GM23338 (cell line): ENCODE results near the gene SELENON. TPM values are rescaled to one million over a fixed set of nuclear protein-coding genes. Genes with fewer than 3 reads are reported as not detected.

ENCODE experiments used
- ATAC-seq: fragments of 200-7000 bp; cut with Tn5 transposase; 3 replicates; pipeline ENCODE4 v1.9.1; 2020
- DNase-seq: peaks from one replicate; pipeline ENCODE4 v3.0.0-alpha.2; 2015; ENCODE audit warnings: low spot score
- H2AFZ ChIP-seq: fragments of 200-600 bp; sonication (generic); 2 replicates; pipeline ENCODE4 v1.8.0; 2016; ENCODE audit warnings: antibody characterized with exemption, mild to moderate bottlenecking, moderate library complexity
- H3F3A ChIP-seq: fragments of 200-600 bp; sonication (generic); replicated peaks from 2 replicates; pipeline ENCODE4 v1.8.0; 2017; ENCODE audit warnings: antibody characterized with exemption, mixed run types, low read depth
- H3K27ac ChIP-seq: fragments of 200-600 bp; sonication (generic); 2 replicates; pipeline ENCODE4 v1.6.1; 2016; ENCODE audit warnings: low read depth
- H3K27me3 ChIP-seq: fragments of 200-600 bp; sonication (generic); 2 replicates; pipeline ENCODE4 v1.8.0; 2016; ENCODE audit warnings: mild to moderate bottlenecking, mixed run types, moderate library complexity; ENCODE audit not compliant: insufficient read depth
- H3K36me3 ChIP-seq: fragments of 200-600 bp; sonication (generic); 2 replicates; pipeline ENCODE4 v1.8.0; 2016; ENCODE audit warnings: mild to moderate bottlenecking; ENCODE audit not compliant: insufficient read depth
- H3K4me1 ChIP-seq: fragments of 200-600 bp; sonication (generic); 2 replicates; pipeline ENCODE4 v1.8.0; 2016; ENCODE audit warnings: mild to moderate bottlenecking, moderate library complexity; ENCODE audit not compliant: insufficient read depth
- H3K4me2 ChIP-seq: fragments of 200-600 bp; sonication (generic); 2 replicates; pipeline ENCODE4 v1.7.1; 2017; ENCODE audit warnings: mixed run types
- H3K4me3 ChIP-seq: fragments of 200-600 bp; sonication (generic); 2 replicates; pipeline ENCODE4 v1.6.1; 2016; ENCODE audit warnings: mixed run types
- H3K79me2 ChIP-seq: fragments of 200-600 bp; sonication (generic); replicated peaks from 2 replicates; pipeline ENCODE4 v1.8.0; 2017; ENCODE audit warnings: mild to moderate bottlenecking; ENCODE audit not compliant: insufficient read depth
- H3K9me2 ChIP-seq: fragments of 200-600 bp; sonication (generic); 2 replicates; pipeline ENCODE4 v1.8.0; 2017; ENCODE audit not compliant: insufficient read depth
- H4K20me1 ChIP-seq: fragments of 200-600 bp; sonication (generic); replicated peaks from 2 replicates; pipeline ENCODE4 v1.8.0; 2017; ENCODE audit warnings: mild to moderate bottlenecking; ENCODE audit not compliant: insufficient read depth
- H3K27ac Mint-ChIP-seq: 2 replicates; pipeline ENCODE4 v1.8.0; 2020; ENCODE audit warnings: inconsistent platforms, mild to moderate bottlenecking, moderate library complexity, mixed read lengths
- H3K27me3 Mint-ChIP-seq: 3 replicates; pipeline ENCODE4 v1.8.0; 2022; ENCODE audit warnings: low read depth, mild to moderate bottlenecking, moderate library complexity, mixed read lengths, inconsistent platforms; ENCODE audit not compliant: insufficient read depth, poor library complexity
- H3K36me3 Mint-ChIP-seq: 3 replicates; pipeline ENCODE4 v1.8.0; 2021; ENCODE audit warnings: low read depth, mild to moderate bottlenecking, inconsistent platforms, moderate library complexity, mixed read lengths
- H3K4me1 Mint-ChIP-seq: 3 replicates; pipeline ENCODE4 v1.8.0; 2020; ENCODE audit warnings: mild to moderate bottlenecking, inconsistent platforms, mixed read lengths
- H3K4me3 Mint-ChIP-seq: 3 replicates; pipeline ENCODE4 v1.8.0; 2021; ENCODE audit warnings: moderate library complexity, mild to moderate bottlenecking, inconsistent platforms, mixed read lengths
- H3K9me3 Mint-ChIP-seq: 3 replicates; pipeline ENCODE4 v1.8.0; 2020; ENCODE audit warnings: moderate library complexity, mild to moderate bottlenecking, inconsistent platforms, mixed read lengths
- EZH2phosphoT487 ChIP-seq: fragments of 200-600 bp; sonication (generic); IDR thresholded peaks from one replicate; pipeline ENCODE4 v1.8.1; 2018; ENCODE audit warnings: antibody characterized with exemption; ENCODE audit not compliant: unreplicated experiment
- POLR2AphosphoS5 ChIP-seq: IDR thresholded peaks from 2 replicates; pipeline ENCODE4 v1.6.1; 2016; ENCODE audit warnings: antibody characterized with exemption, low read depth
- STAT1 ChIP-seq: IDR thresholded peaks from one replicate; pipeline ENCODE4 v1.6.1; 2016; ENCODE audit warnings: antibody characterized with exemption; ENCODE audit not compliant: unreplicated experiment
- ZNF114 ChIP-seq: fragments of 250-450 bp; sonication (Bioruptor Pico); IDR thresholded peaks from 2 replicates; pipeline ENCODE4 v1.5.0; 2020; ENCODE audit warnings: mild to moderate bottlenecking, moderate library complexity
- ZNF331 ChIP-seq: fragments of 250-450 bp; sonication (Bioruptor Pico); IDR thresholded peaks from 2 replicates; pipeline ENCODE4 v1.5.0; 2020; ENCODE audit warnings: low read depth, mild to moderate bottlenecking, moderate library complexity
- polyA plus RNA-seq: library from polyadenylated mRNA; unstranded; fragments of >200 nt; fragmentation: Nextera tagmentation; extraction: Ambion mirVana; gene quantifications from 2 replicates; pipeline ENCODE4 v1.2.1, GENCODE V29; 2016
- total RNA-seq: library from RNA; depleted of rRNA; stranded (reverse); fragments of >200 nt; shearing (Covaris generic); gene quantifications from 2 replicates; pipeline ENCODE4 v1.2.3, GENCODE V29; 2014
- TF ChIP-seq, protein P1 (sequence below): fragments of 250-450 bp; sonication (Bioruptor Pico); IDR thresholded peaks from 2 replicates; pipeline ENCODE4 v1.5.0; 2020; ENCODE audit warnings: mild to moderate bottlenecking, moderate library complexity
- TF ChIP-seq, protein P2 (sequence below): IDR thresholded peaks from 2 replicates; pipeline ENCODE4 v1.6.1; 2016; ENCODE audit warnings: antibody characterized with exemption

The SELENON gene
- total and polyA plus RNA-seq, 2 experiments from 2014 or later, result 17.9 to 93.2 TPM

- TF ChIP-seq, protein P1, sequence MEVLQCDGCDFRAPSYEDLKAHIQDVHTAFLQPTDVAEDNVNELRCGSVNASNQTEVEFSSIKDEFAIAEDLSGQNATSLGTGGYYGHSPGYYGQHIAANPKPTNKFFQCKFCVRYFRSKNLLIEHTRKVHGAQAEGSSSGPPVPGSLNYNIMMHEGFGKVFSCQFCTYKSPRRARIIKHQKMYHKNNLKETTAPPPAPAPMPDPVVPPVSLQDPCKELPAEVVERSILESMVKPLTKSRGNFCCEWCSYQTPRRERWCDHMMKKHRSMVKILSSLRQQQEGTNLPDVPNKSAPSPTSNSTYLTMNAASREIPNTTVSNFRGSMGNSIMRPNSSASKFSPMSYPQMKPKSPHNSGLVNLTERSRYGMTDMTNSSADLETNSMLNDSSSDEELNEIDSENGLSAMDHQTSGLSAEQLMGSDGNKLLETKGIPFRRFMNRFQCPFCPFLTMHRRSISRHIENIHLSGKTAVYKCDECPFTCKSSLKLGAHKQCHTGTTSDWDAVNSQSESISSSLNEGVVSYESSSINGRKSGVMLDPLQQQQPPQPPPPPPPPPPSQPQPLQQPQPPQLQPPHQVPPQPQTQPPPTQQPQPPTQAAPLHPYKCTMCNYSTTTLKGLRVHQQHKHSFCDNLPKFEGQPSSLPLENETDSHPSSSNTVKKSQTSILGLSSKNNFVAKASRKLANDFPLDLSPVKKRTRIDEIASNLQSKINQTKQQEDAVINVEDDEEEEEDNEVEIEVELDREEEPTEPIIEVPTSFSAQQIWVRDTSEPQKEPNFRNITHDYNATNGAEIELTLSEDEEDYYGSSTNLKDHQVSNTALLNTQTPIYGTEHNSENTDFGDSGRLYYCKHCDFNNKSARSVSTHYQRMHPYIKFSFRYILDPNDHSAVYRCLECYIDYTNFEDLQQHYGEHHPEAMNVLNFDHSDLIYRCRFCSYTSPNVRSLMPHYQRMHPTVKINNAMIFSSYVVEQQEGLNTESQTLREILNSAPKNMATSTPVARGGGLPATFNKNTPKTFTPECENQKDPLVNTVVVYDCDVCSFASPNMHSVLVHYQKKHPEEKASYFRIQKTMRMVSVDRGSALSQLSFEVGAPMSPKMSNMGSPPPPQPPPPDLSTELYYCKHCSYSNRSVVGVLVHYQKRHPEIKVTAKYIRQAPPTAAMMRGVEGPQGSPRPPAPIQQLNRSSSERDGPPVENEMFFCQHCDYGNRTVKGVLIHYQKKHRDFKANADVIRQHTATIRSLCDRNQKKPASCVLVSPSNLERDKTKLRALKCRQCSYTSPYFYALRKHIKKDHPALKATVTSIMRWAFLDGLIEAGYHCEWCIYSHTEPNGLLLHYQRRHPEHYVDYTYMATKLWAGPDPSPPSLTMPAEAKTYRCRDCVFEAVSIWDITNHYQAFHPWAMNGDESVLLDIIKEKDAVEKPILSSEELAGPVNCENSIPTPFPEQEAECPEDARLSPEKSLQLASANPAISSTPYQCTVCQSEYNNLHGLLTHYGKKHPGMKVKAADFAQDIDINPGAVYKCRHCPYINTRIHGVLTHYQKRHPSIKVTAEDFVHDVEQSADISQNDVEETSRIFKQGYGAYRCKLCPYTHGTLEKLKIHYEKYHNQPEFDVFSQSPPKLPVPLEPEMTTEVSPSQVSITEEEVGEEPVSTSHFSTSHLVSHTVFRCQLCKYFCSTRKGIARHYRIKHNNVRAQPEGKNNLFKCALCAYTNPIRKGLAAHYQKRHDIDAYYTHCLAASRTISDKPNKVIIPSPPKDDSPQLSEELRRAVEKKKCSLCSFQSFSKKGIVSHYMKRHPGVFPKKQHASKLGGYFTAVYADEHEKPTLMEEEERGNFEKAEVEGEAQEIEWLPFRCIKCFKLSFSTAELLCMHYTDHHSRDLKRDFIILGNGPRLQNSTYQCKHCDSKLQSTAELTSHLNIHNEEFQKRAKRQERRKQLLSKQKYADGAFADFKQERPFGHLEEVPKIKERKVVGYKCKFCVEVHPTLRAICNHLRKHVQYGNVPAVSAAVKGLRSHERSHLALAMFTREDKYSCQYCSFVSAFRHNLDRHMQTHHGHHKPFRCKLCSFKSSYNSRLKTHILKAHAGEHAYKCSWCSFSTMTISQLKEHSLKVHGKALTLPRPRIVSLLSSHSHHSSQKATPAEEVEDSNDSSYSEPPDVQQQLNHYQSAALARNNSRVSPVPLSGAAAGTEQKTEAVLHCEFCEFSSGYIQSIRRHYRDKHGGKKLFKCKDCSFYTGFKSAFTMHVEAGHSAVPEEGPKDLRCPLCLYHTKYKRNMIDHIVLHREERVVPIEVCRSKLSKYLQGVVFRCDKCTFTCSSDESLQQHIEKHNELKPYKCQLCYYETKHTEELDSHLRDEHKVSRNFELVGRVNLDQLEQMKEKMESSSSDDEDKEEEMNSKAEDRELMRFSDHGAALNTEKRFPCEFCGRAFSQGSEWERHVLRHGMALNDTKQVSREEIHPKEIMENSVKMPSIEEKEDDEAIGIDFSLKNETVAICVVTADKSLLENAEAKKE, result no peak
Measured at GRCh38 chr1:25784575-25785051, 15.4 kb upstream of the SELENON start (continued).

- H3K4me1 Mint-ChIP-seq, result peaks cover 32% of the 10 kb centered on the region
- Histone ChIP-seq H3F3A (no peaks in the 10 kb centered on the region), H3K27ac (no peak overlapping the region), H4K20me1 (no peaks in the 10 kb centered on the region), H3K79me2 (no peaks in the 10 kb centered on the region), H3K27me3 (no peaks in the 10 kb centered on the region), H3K4me3 (no peak overlapping the region), H2AFZ (no peak overlapping the region), H3K4me2 (no peak overlapping the region), H3K4me1 (peaks cover 11% of the 10 kb centered on the region), H3K9me2 (no peaks in the 10 kb centered on the region), H3K36me3 (no peaks in the 10 kb centered on the region)
- H3K27ac Mint-ChIP-seq, result no peak overlapping the region
- DNase-seq (no peak), ATAC-seq (no peak)
- no peak overlapping the region for H3K4me3 Mint-ChIP-seq
- H3K36me3 Mint-ChIP-seq, result no peaks in the 10 kb centered on the region
- no peaks in the 10 kb centered on the region for H3K9me3 Mint-ChIP-seq
- H3K27me3 Mint-ChIP-seq, result peaks cover 9% of the 10 kb centered on the region
- TF ChIP-seq ZNF331 (CRISPR knock-in tag), result no peak
- TF ChIP-seq STAT1, result no peak
- TF ChIP-seq POLR2AphosphoS5, result no peak
- TF ChIP-seq EZH2phosphoT487, result no peak
- TF ChIP-seq, protein P2, sequence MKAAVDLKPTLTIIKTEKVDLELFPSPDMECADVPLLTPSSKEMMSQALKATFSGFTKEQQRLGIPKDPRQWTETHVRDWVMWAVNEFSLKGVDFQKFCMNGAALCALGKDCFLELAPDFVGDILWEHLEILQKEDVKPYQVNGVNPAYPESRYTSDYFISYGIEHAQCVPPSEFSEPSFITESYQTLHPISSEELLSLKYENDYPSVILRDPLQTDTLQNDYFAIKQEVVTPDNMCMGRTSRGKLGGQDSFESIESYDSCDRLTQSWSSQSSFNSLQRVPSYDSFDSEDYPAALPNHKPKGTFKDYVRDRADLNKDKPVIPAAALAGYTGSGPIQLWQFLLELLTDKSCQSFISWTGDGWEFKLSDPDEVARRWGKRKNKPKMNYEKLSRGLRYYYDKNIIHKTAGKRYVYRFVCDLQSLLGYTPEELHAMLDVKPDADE, result no peak
- TF ChIP-seq, protein P1, result no peak
- no peak for TF ChIP-seq ZNF114 (CRISPR knock-in tag)
Measured at GRCh38 chr1:25785333-25786067, 14.5 kb upstream of the SELENON start.
